ENCODE measurements around the gene YAF2. TPM values are rescaled to one million over a fixed set of nuclear protein-coding genes. Genes with fewer than 3 reads are reported as not detected.

Gene YAF2
- total RNA-seq, 6 experiments from 2014 or later: 12.8 to 22.3 (median 16.9) TPM

- intact Hi-C loops (cut with DNase I): no loop called here
These were observed 43.2 kb upstream of the YAF2 start for GRCh38 chr12:42281278-42281677.

GRCh38 chr12:42278128-42278510 lies 40.1 kb upstream of the YAF2 start:
- peaks cover 0 to 13% (median 0%) of the 10 kb centered on the region in 4 donors for H3K4me1 ChIP-seq
- intact Hi-C loops (cut with DNase I): no loop called here
- no peak overlapping the region for H3K4me3 ChIP-seq
- no peaks in the 10 kb centered on the region for H3K9me3 ChIP-seq
- H3K27ac ChIP-seq: no peak overlapping the region
- no peak for ATAC-seq
- TF ChIP-seq CTCF (IDR thresholded peaks at IDR 0.05) (no peak), POLR2A (IDR thresholded peaks at IDR 0.05) (no peak)
- no peak for DNase-seq
- no peaks in the 10 kb centered on the region for H3K36me3 ChIP-seq
- H3K27me3 ChIP-seq: no peaks in the 10 kb centered on the region

More at GRCh38 chr12:42281278-42281677, 43.2 kb upstream of the YAF2 start:
- DNase-seq: no peak
- no peaks in the 10 kb centered on the region for H3K27me3 ChIP-seq
- peaks cover 0 to 13% (median 0%) of the 10 kb centered on the region in 4 donors for H3K4me1 ChIP-seq
- no peak overlapping the region for H3K4me3 ChIP-seq
- H3K27ac ChIP-seq: no peak overlapping the region
- H3K36me3 ChIP-seq: no peaks in the 10 kb centered on the region
- no peaks in the 10 kb centered on the region for H3K9me3 ChIP-seq
- WGBS (ENCODE audit: insufficient coverage, low coverage, low lambda C conversion rate, missing lambda C conversion rate): 14% methylated on average over 3 of the region's 3 CpGs
- peak; percentile 75 to 85 (median 81) for ATAC-seq
- TF ChIP-seq POLR2A (IDR thresholded peaks at IDR 0.05) (no peak), CTCF (IDR thresholded peaks at IDR 0.05) (no peak)

GRCh38 chr12:42277396-42278127 lies 39.5 kb upstream of the YAF2 start:
- H3K9me3 ChIP-seq: no peaks in the 10 kb centered on the region
- DNase-seq (no peak), ATAC-seq (no peak)
- WGBS (ENCODE audit: insufficient coverage, low coverage, low lambda C conversion rate, missing lambda C conversion rate): 86% methylated on average over 5 of the region's 6 CpGs
- H3K27ac ChIP-seq: no peak overlapping the region
- TF ChIP-seq CTCF (IDR thresholded peaks at IDR 0.05): no peak
- TF ChIP-seq POLR2A (IDR thresholded peaks at IDR 0.05): no peak
- H3K27me3 ChIP-seq: no peaks in the 10 kb centered on the region
- no peaks in the 10 kb centered on the region for H3K36me3 ChIP-seq
- H3K4me3 ChIP-seq: no peak overlapping the region
- intact Hi-C loops (cut with DNase I): no loop called here
- peaks cover 0 to 11% (median 0%) of the 10 kb centered on the region in 4 donors for H3K4me1 ChIP-seq

- intact Hi-C loops (cut with DNase I): no loop called here
- TF ChIP-seq CTCF (IDR thresholded peaks at IDR 0.05) (no peak), POLR2A (IDR thresholded peaks at IDR 0.05) (no peak)
- WGBS (ENCODE audit: insufficient coverage, low coverage, low lambda C conversion rate, missing lambda C conversion rate): 80% methylated on average over 3 of the region's 4 CpGs
These were observed 37.5 kb upstream of the YAF2 start for GRCh38 chr12:42275499-42275898.

More at GRCh38 chr12:42275499-42275898, 37.5 kb upstream of the YAF2 start:
- no peak overlapping the region for H3K4me3 ChIP-seq
- ATAC-seq (no peak), DNase-seq (no peak)
- no peak overlapping the region for H3K27ac ChIP-seq
- H3K4me1 ChIP-seq: no peaks in the 10 kb centered on the region
- H3K36me3 ChIP-seq: no peaks in the 10 kb centered on the region
- no peaks in the 10 kb centered on the region for H3K27me3 ChIP-seq
- H3K9me3 ChIP-seq: no peaks in the 10 kb centered on the region

All from right lobe of liver (tissue), 6 donors.